Measurements from ENCODE around the gene TMEM238.
"Not testable (repeated sequence)": the region's sequence is repeated elsewhere in the genome, so short reads cannot be mapped to it uniquely, and the experiment has no call there.

Gene TMEM238

GRCh38 chr19:55419624-55420236 is 35.6 kb upstream of the TMEM238 start:
- no peak for TF ChIP-seq CTCF (IDR thresholded peaks at IDR 0.05)

- TF ChIP-seq CTCF (IDR thresholded peaks at IDR 0.05): no peak
Measured at GRCh38 chr19:55419103-55419502, 35.0 kb upstream of the TMEM238 start.

GRCh38 chr19:55418185-55418584 is 34.1 kb upstream of the TMEM238 start:
- peak; percentile 58 for TF ChIP-seq CTCF (IDR thresholded peaks at IDR 0.05)

- no peak for TF ChIP-seq CTCF (IDR thresholded peaks at IDR 0.05)
Measured at GRCh38 chr19:55410168-55410567, 26.1 kb upstream of the TMEM238 start.

- no peak for TF ChIP-seq CTCF (IDR thresholded peaks at IDR 0.05)
Measured at GRCh38 chr19:55408533-55408872, 24.4 kb upstream of the TMEM238 start.

GRCh38 chr19:55407800-55408532 is 23.9 kb upstream of the TMEM238 start:
- no peak for TF ChIP-seq CTCF (IDR thresholded peaks at IDR 0.05)

GRCh38 chr19:55407550-55407799 is 23.4 kb upstream of the TMEM238 start, which contains the start of gene UBE2S:
TSS of gene UBE2S (minus strand) at chr19:55407788. CDS start at chr19:55407589, 199 bp downstream.
- not testable (repeated sequence) for TF ChIP-seq CTCF (IDR thresholded peaks at IDR 0.05)
